MM.1S (cell line): ENCODE data around the gene ARFIP1.

Experiments used
- DNase-seq: peaks from one replicate; pipeline ENCODE4 v3.0.0-alpha.2; 2015
- H2AFZ ChIP-seq: fragments of 300-600 bp; sonication (generic); 2 replicates; pipeline ENCODE4 v1.6.0; 2016; ENCODE audit warnings: antibody characterized with exemption, low read length
- H3F3A ChIP-seq: fragments of 300-600 bp; sonication (generic); 2 replicates; pipeline ENCODE4 v1.6.1; 2016; ENCODE audit warnings: mild to moderate bottlenecking, antibody characterized with exemption, low read length, moderate library complexity, mixed read lengths; ENCODE audit not compliant: insufficient read depth
- H3K27ac ChIP-seq: fragments of 300-600 bp; sonication (generic); 2 replicates; pipeline ENCODE4 v1.5.1; 2016; ENCODE audit warnings: mild to moderate bottlenecking, low read length
- H3K27me3 ChIP-seq: fragments of 300-600 bp; sonication (generic); replicated peaks from 2 replicates; pipeline ENCODE4 v1.6.0; 2016; ENCODE audit warnings: low read length; ENCODE audit not compliant: insufficient read depth
- H3K36me3 ChIP-seq: fragments of 300-600 bp; sonication (generic); replicated peaks from 2 replicates; pipeline ENCODE4 v1.6.1; 2016; ENCODE audit warnings: mild to moderate bottlenecking, low read length, mixed read lengths; ENCODE audit not compliant: insufficient read depth
- H3K4me1 ChIP-seq: fragments of 300-600 bp; sonication (generic); 2 replicates; pipeline ENCODE4 v1.6.1; 2016; ENCODE audit warnings: low read length, mixed read lengths
- H3K4me2 ChIP-seq: fragments of 300-600 bp; sonication (generic); 2 replicates; pipeline ENCODE4 v1.6.0; 2016; ENCODE audit warnings: low read depth, low read length
- H3K4me3 ChIP-seq: fragments of 300-600 bp; sonication (generic); 2 replicates; pipeline ENCODE4 v1.5.1; 2016; ENCODE audit warnings: low read length, mixed read lengths
- H3K79me2 ChIP-seq: fragments of 300-600 bp; sonication (generic); 2 replicates; pipeline ENCODE4 v1.6.1; 2016; ENCODE audit warnings: mixed run types, low read length, mixed read lengths
- H3K9ac ChIP-seq: fragments of 300-600 bp; sonication (generic); 2 replicates; pipeline ENCODE4 v1.6.1; 2016; ENCODE audit warnings: low read length, mixed read lengths
- H3K9me2 ChIP-seq: fragments of 300-600 bp; sonication (generic); replicated peaks from 2 replicates; pipeline ENCODE4 v1.6.1; 2016; ENCODE audit warnings: mild to moderate bottlenecking, low read length, mixed read lengths; ENCODE audit not compliant: insufficient read depth
- H3K9me3 ChIP-seq: fragments of 300-600 bp; sonication (generic); replicated peaks from 2 replicates; pipeline ENCODE4 v1.6.1; 2016; ENCODE audit warnings: mild to moderate bottlenecking, low read length, mixed read lengths; ENCODE audit not compliant: insufficient read depth
- H4K20me1 ChIP-seq: fragments of 300-600 bp; sonication (generic); 2 replicates; pipeline ENCODE4 v1.6.1; 2016; ENCODE audit warnings: mild to moderate bottlenecking, low read length, moderate library complexity, mixed read lengths; ENCODE audit not compliant: insufficient read depth
- CTCF ChIP-seq: fragments of 300-600 bp; sonication (generic); IDR thresholded peaks from 2 replicates; pipeline ENCODE4 v1.5.1; 2016; ENCODE audit warnings: antibody characterized with exemption, low read length, mixed read lengths
- EZH2 ChIP-seq: fragments of 300-600 bp; sonication (generic); optimal IDR thresholded peaks from 2 replicates; pipeline ENCODE3; 2017; ENCODE audit warnings: low read depth, mild to moderate bottlenecking, antibody characterized with exemption, low read length, mixed read lengths
- EZH2phosphoT487 ChIP-seq: fragments of 300-600 bp; sonication (generic); IDR thresholded peaks from 2 replicates; pipeline ENCODE4 v1.6.1; 2018; ENCODE audit warnings: antibody characterized with exemption, low read length

The ARFIP1 gene

GRCh38 chr4:152815078-152815477 is 35.3 kb downstream of the ARFIP1 start:
- Histone ChIP-seq H3F3A (peaks cover 5% of the 10 kb centered on the region; the same call in 1 of the 2 replicates), H3K4me2 (peak overlapping the region; percentile 15; the same call in 1 of the 2 replicates), H3K9me2 (no peaks in the 10 kb centered on the region)

GRCh38 chr4:152817331-152817730 is 37.6 kb downstream of the ARFIP1 start:
- TF ChIP-seq CTCF (no peak), EZH2phosphoT487 (no peak), EZH2 (no peak)
- Histone ChIP-seq H3K79me2 (peaks cover 25% of the 10 kb centered on the region; the same call in 1 of the 2 replicates), H3K4me3 (no peak overlapping the region), H3K27ac (peak overlapping the region; percentile 21; the same call in 1 of the 2 replicates), H3K9me3 (no peaks in the 10 kb centered on the region), H3K9me2 (no peaks in the 10 kb centered on the region), H3K4me2 (peak overlapping the region; percentile 35), H3K9ac (no peak overlapping the region), H4K20me1 (no peaks in the 10 kb centered on the region), H3K4me1 (peaks cover 41% of the 10 kb centered on the region), H3F3A (peaks cover 5% of the 10 kb centered on the region; the same call in 1 of the 2 replicates), H2AFZ (no peak overlapping the region), H3K27me3 (no peaks in the 10 kb centered on the region), H3K36me3 (no peaks in the 10 kb centered on the region)
- DNase-seq: peak; percentile 21

More at GRCh38 chr4:152815078-152815477, 35.3 kb downstream of the ARFIP1 start:
- Histone ChIP-seq H3K9ac (no peak overlapping the region), H3K27ac (peak overlapping the region; percentile 22; the same call in 1 of the 2 replicates), H3K4me1 (peaks cover 41% of the 10 kb centered on the region), H3K9me3 (no peaks in the 10 kb centered on the region), H3K79me2 (peaks cover 27% of the 10 kb centered on the region), H3K36me3 (no peaks in the 10 kb centered on the region), H3K4me3 (no peak overlapping the region), H4K20me1 (no peaks in the 10 kb centered on the region), H3K27me3 (no peaks in the 10 kb centered on the region), H2AFZ (no peak overlapping the region)
- TF ChIP-seq CTCF (no peak), EZH2phosphoT487 (no peak), EZH2 (no peak)
- peak; percentile 46 for DNase-seq

GRCh38 chr4:152819026-152819645 is 39.4 kb downstream of the ARFIP1 start:
- Histone ChIP-seq H3K9ac (no peak overlapping the region), H3K79me2 (peaks cover 17% of the 10 kb centered on the region; the same call in 1 of the 2 replicates), H3K4me3 (no peak overlapping the region), H3F3A (peaks cover 5% of the 10 kb centered on the region; the same call in 1 of the 2 replicates), H2AFZ (no peak overlapping the region), H3K4me2 (no peak overlapping the region), H3K9me3 (no peaks in the 10 kb centered on the region), H3K27ac (no peak overlapping the region), H3K27me3 (no peaks in the 10 kb centered on the region), H3K9me2 (no peaks in the 10 kb centered on the region), H3K36me3 (no peaks in the 10 kb centered on the region), H3K4me1 (peaks cover 40% of the 10 kb centered on the region), H4K20me1 (no peaks in the 10 kb centered on the region)
- no peak for TF ChIP-seq EZH2phosphoT487
- TF ChIP-seq CTCF: no peak
- TF ChIP-seq EZH2: no peak
- DNase-seq: no peak
